Naive thymus-derived CD4-positive, alpha-beta T cell (primary cell): Measurements from ENCODE around the gene SLC36A1. TPM values are rescaled to one million over a fixed set of nuclear protein-coding genes. Genes with fewer than 3 reads are reported as not detected.

Experiments
- ATAC-seq: fragments of 150-1000 bp; cut with Tn5 transposase; 2 replicates; pipeline ENCODE4 v1.10.0; 2021; ENCODE audit warnings: mild to moderate bottlenecking, moderate library complexity
- CTCF ChIA-PET: fragments of 350-600 bp; sonication (Branson Sonifier 250); formaldehyde crosslinking; loops from one replicate; lab custom pipeline; 2021; ENCODE audit warnings: antibody characterized with exemption; lab: Charles Lee
- POLR2A ChIA-PET: fragments of 350-600 bp; sonication (Branson Sonifier 250); formaldehyde crosslinking; loops from one replicate; lab custom pipeline; 2021; ENCODE audit warnings: antibody characterized with exemption, inconsistent platforms; lab: Charles Lee
- DNase-seq, 9 donors: peaks; one replicate each; pipeline versions ENCODE4 v3.0.0 to v3.0.0-alpha.2; 2020 to 2022; ENCODE audit warnings: mixed read lengths in 1 of 9
- H3K27ac ChIP-seq: one replicate; pipeline ENCODE4 v1.7.0; 2013; ENCODE audit warnings: mild to moderate bottlenecking, low read depth, low read length, moderate library complexity
- H3K27me3 ChIP-seq, 2 donors: one replicate each; pipeline ENCODE4 v1.7.0; 2013; ENCODE audit warnings: low read length in 2 of 2, mild to moderate bottlenecking in 2 of 2, moderate library complexity in 2 of 2; ENCODE audit not compliant: control insufficient read depth in 2 of 2, insufficient read depth in 2 of 2
- H3K36me3 ChIP-seq, 3 experiments: 1 replicate in 2 of 3; 2 replicates in 1 of 3; pipeline ENCODE4 v1.7.0; 2013; ENCODE audit warnings: low read length in 3 of 3, mild to moderate bottlenecking in 3 of 3, moderate library complexity in 1 of 3; ENCODE audit not compliant: insufficient read depth in 3 of 3, control insufficient read depth in 2 of 3
- H3K4me1 ChIP-seq, 2 donors: one replicate each; pipeline ENCODE4 v1.7.0; 2013; ENCODE audit warnings: low read length in 2 of 2, mild to moderate bottlenecking in 2 of 2, moderate library complexity in 1 of 2; ENCODE audit not compliant: control insufficient read depth in 2 of 2, insufficient read depth in 2 of 2
- H3K4me3 ChIP-seq: 2 replicates; pipeline ENCODE4 v1.7.0; 2013; ENCODE audit warnings: mild to moderate bottlenecking, low read length
- H3K9me3 ChIP-seq, 3 experiments: 1 replicate in 2 of 3; 2 replicates in 1 of 3; pipeline ENCODE4 v1.7.0; 2013; ENCODE audit warnings: low read length in 3 of 3; ENCODE audit not compliant: control insufficient read depth in 2 of 3
- H3K27ac Mint-ChIP-seq, 9 donors: one replicate each; pipeline ENCODE4 v1.8.0; 2020 to 2022; ENCODE audit warnings: mixed read lengths in 9 of 9, mild to moderate bottlenecking in 8 of 9, moderate library complexity in 5 of 9, inconsistent platforms in 2 of 9
- H3K27me3 Mint-ChIP-seq, 5 donors: one replicate each; pipeline ENCODE4 v1.8.0; 2021 to 2022; ENCODE audit warnings: mixed read lengths in 5 of 5, mild to moderate bottlenecking in 1 of 5
- H3K36me3 Mint-ChIP-seq, 5 donors: one replicate each; pipeline ENCODE4 v1.8.0; 2020 to 2022; ENCODE audit warnings: mixed read lengths in 5 of 5, mild to moderate bottlenecking in 3 of 5, inconsistent platforms in 1 of 5
- H3K4me1 Mint-ChIP-seq, 7 donors: one replicate each; pipeline ENCODE4 v1.8.0; 2020 to 2022; ENCODE audit warnings: mixed read lengths in 7 of 7, mild to moderate bottlenecking in 3 of 7, inconsistent platforms in 1 of 7
- H3K4me3 Mint-ChIP-seq, 10 donors: one replicate each; pipeline ENCODE4 v1.8.0; 2020 to 2022; ENCODE audit warnings: mild to moderate bottlenecking in 10 of 10, mixed read lengths in 10 of 10, moderate library complexity in 6 of 10, inconsistent platforms in 2 of 10
- H3K9me3 Mint-ChIP-seq, 11 donors: one replicate each; pipeline ENCODE4 v1.8.0; 2020 to 2022; ENCODE audit warnings: mixed read lengths in 11 of 11, mild to moderate bottlenecking in 4 of 11, inconsistent platforms in 1 of 11, moderate library complexity in 1 of 11
- intact Hi-C, 2 donors: fragments of 100-400 bp; cut with micrococcal nuclease; formaldehyde crosslinking; loops; one replicate each; pipeline ENCODE4 v1.15.1; 2023
- polyA plus RNA-seq, 2 donors: library from polyadenylated mRNA; unstranded; fragments of 300-500 nt; fragmentation: Illumina TruSeq; gene quantifications; one replicate each; pipeline ENCODE4 v1.2.3, GENCODE V29; 2021
- total RNA-seq, 6 experiments: library from RNA in 5 of 6; stranded (reverse) in 5 of 6; gene quantifications; 1 replicate in 5 of 6; 2 replicates in 1 of 6; pipeline ENCODE4 v1.2.3 and lab custom pipeline; 2021 to 2026

SLC36A1 gene
- total and polyA plus RNA-seq, 7 experiments from 2014 or later = 0.45 to 16.6 (median 5.1) TPM

- Mint-ChIP-seq H3K27me3 (no peaks in the 10 kb centered on the region), H3K4me3 (no peak overlapping the region), H3K9me3 (no peaks in the 10 kb centered on the region), H3K27ac (peak overlapping the region in 1 of 9 donors; percentile 22), H3K4me1 (peaks cover 0 to 5% (median 0%) of the 10 kb centered on the region in 7 donors), H3K36me3 (peaks cover 7 to 43% (median 24%) of the 10 kb centered on the region in 5 donors)
- Histone ChIP-seq H3K27me3 (no peaks in the 10 kb centered on the region), H3K36me3 (peaks cover 0 to 40% (median 0%) of the 10 kb centered on the region in 3 experiments), H3K9me3 (no peaks in the 10 kb centered on the region), H3K4me1 (no peaks in the 10 kb centered on the region), H3K27ac (no peak overlapping the region), H3K4me3 (no peak overlapping the region)
- intact Hi-C loops = no loop called here
- no peak for ATAC-seq
- no peak for DNase-seq
- ChIA-PET CTCF (interaction anchor here (0.6 to 0.8 kb wide), 2 partner anchors 12 to 702 kb away, joined by 3 to 4 read pairs; no protein-coding TSS in a partner anchor), POLR2A (no interaction called here)
Observed at GRCh38 chr5:151490627-151491026, 43.2 kb downstream of the SLC36A1 start.

GRCh38 chr5:151491062-151491461, 43.7 kb downstream of the SLC36A1 start:
- H3K27me3 ChIP-seq = no peaks in the 10 kb centered on the region
- H3K27ac Mint-ChIP-seq = no peak overlapping the region
- intact Hi-C loops = no loop called here
- no peak for ATAC-seq
- ChIA-PET CTCF (interaction anchor here (0.6 to 0.8 kb wide), 3 partner anchors 12 to 702 kb away, joined by 3 to 4 read pairs (median 3); no protein-coding TSS in a partner anchor), POLR2A (no interaction called here)
- peaks cover 0 to 40% (median 0%) of the 10 kb centered on the region in 3 experiments for H3K36me3 ChIP-seq
- H3K4me1 ChIP-seq = no peaks in the 10 kb centered on the region
- peaks cover 4 to 38% (median 20%) of the 10 kb centered on the region in 5 donors for H3K36me3 Mint-ChIP-seq
- no peaks in the 10 kb centered on the region for H3K9me3 Mint-ChIP-seq
- H3K4me3 Mint-ChIP-seq = no peak overlapping the region
- no peaks in the 10 kb centered on the region for H3K9me3 ChIP-seq
- H3K27me3 Mint-ChIP-seq = no peaks in the 10 kb centered on the region
- no peak overlapping the region for H3K27ac ChIP-seq
- DNase-seq = no peak
- peaks cover 0 to 5% (median 0%) of the 10 kb centered on the region in 7 donors for H3K4me1 Mint-ChIP-seq
- no peak overlapping the region for H3K4me3 ChIP-seq

- Mint-ChIP-seq H3K36me3 (peaks cover 0 to 25% (median 10%) of the 10 kb centered on the region in 5 donors), H3K27me3 (no peaks in the 10 kb centered on the region), H3K27ac (no peak overlapping the region), H3K4me3 (no peak overlapping the region), H3K4me1 (no peaks in the 10 kb centered on the region), H3K9me3 (no peaks in the 10 kb centered on the region)
- CTCF ChIA-PET = no interaction called here
- POLR2A ChIA-PET = no interaction called here
- no peaks in the 10 kb centered on the region for H3K4me1 ChIP-seq
- DNase-seq = no peak
- no peak overlapping the region for H3K27ac ChIP-seq
- intact Hi-C loops = no loop called here
- ATAC-seq = no peak
- peaks cover 0 to 31% (median 0%) of the 10 kb centered on the region in 3 experiments for H3K36me3 ChIP-seq
- H3K4me3 ChIP-seq = no peak overlapping the region
- no peaks in the 10 kb centered on the region for H3K27me3 ChIP-seq
- no peaks in the 10 kb centered on the region for H3K9me3 ChIP-seq
Observed at GRCh38 chr5:151492729-151493128, 45.3 kb downstream of the SLC36A1 start.

GRCh38 chr5:151493665-151494064, 46.3 kb downstream of the SLC36A1 start:
- no peak overlapping the region for H3K27ac ChIP-seq
- Mint-ChIP-seq H3K4me1 (no peaks in the 10 kb centered on the region), H3K4me3 (no peak overlapping the region), H3K27ac (no peak overlapping the region), H3K27me3 (no peaks in the 10 kb centered on the region), H3K36me3 (peaks cover 0 to 17% (median under 1%) of the 10 kb centered on the region in 5 donors), H3K9me3 (no peaks in the 10 kb centered on the region)
- CTCF ChIA-PET = interaction anchor here (0.6 kb wide), 1 partner anchor 48 kb away, joined by 5 read pairs; no protein-coding TSS in a partner anchor
- no peak for DNase-seq
- ATAC-seq = no peak
- no peaks in the 10 kb centered on the region for H3K9me3 ChIP-seq
- H3K27me3 ChIP-seq = no peaks in the 10 kb centered on the region
- no peaks in the 10 kb centered on the region for H3K4me1 ChIP-seq
- no peak overlapping the region for H3K4me3 ChIP-seq
- H3K36me3 ChIP-seq = peaks cover 0 to 22% (median 0%) of the 10 kb centered on the region in 3 experiments
- intact Hi-C loops = no loop called here
- POLR2A ChIA-PET = no interaction called here

- H3K9me3 ChIP-seq = no peaks in the 10 kb centered on the region
- no peak overlapping the region for H3K27ac ChIP-seq
- ATAC-seq (no peak), DNase-seq (no peak)
- H3K27me3 ChIP-seq = no peaks in the 10 kb centered on the region
- H3K36me3 Mint-ChIP-seq = peaks cover 0 to 13% (median 0%) of the 10 kb centered on the region in 5 donors
- no peaks in the 10 kb centered on the region for H3K4me1 Mint-ChIP-seq
- H3K27ac Mint-ChIP-seq = peak overlapping the region in 1 of 9 donors; percentile 57
- peaks cover 0 to 7% (median 0%) of the 10 kb centered on the region in 3 experiments for H3K36me3 ChIP-seq
- intact Hi-C loops = no loop called here
- H3K9me3 Mint-ChIP-seq = no peaks in the 10 kb centered on the region
- no peaks in the 10 kb centered on the region for H3K27me3 Mint-ChIP-seq
- H3K4me3 ChIP-seq = no peak overlapping the region
- H3K4me1 ChIP-seq = no peaks in the 10 kb centered on the region
- H3K4me3 Mint-ChIP-seq = no peak overlapping the region
- CTCF ChIA-PET = no interaction called here
- POLR2A ChIA-PET = no interaction called here
Observed at GRCh38 chr5:151495320-151495719, 47.9 kb downstream of the SLC36A1 start.

- H3K9me3 Mint-ChIP-seq = no peaks in the 10 kb centered on the region
- ChIA-PET CTCF (no interaction called here), POLR2A (no interaction called here)
- DNase-seq = no peak
- peaks cover 0 to 13% (median 0%) of the 10 kb centered on the region in 5 donors for H3K36me3 Mint-ChIP-seq
- no peaks in the 10 kb centered on the region for H3K4me1 ChIP-seq
- no peaks in the 10 kb centered on the region for H3K9me3 ChIP-seq
- H3K4me3 Mint-ChIP-seq = no peak overlapping the region
- H3K4me1 Mint-ChIP-seq = peaks cover 5 to 6% (median 6%) of the 10 kb centered on the region in 7 donors
- no peaks in the 10 kb centered on the region for H3K36me3 ChIP-seq
- H3K27ac Mint-ChIP-seq = no peak overlapping the region
- no peak overlapping the region for H3K4me3 ChIP-seq
- no peaks in the 10 kb centered on the region for H3K27me3 ChIP-seq
- ATAC-seq = no peak
- H3K27ac ChIP-seq = no peak overlapping the region
- no peaks in the 10 kb centered on the region for H3K27me3 Mint-ChIP-seq
- intact Hi-C loops = no loop called here
Observed at GRCh38 chr5:151496041-151496484, 48.7 kb downstream of the SLC36A1 start.
